Thyroid gland (tissue), 4 donors: Measurements from ENCODE around the gene JUP.

ENCODE experiments used
- CTCF ChIP-seq, 6 experiments: fragments of 200-600 bp in 3 of 6; fragments of 450-650 bp in 3 of 6; sonication (generic) in 3 of 6; IDR thresholded peaks; one replicate each; pipeline ENCODE4 v1.5.1; 2016 to 2019; ENCODE audit warnings: antibody characterized with exemption in 6 of 6, mild to moderate bottlenecking in 2 of 6, inconsistent platforms in 1 of 6, moderate library complexity in 1 of 6
- POLR2A ChIP-seq, 2 donors: fragments of 450-650 bp; IDR thresholded peaks; one replicate each; pipeline ENCODE4 v1.6.1; 2017; ENCODE audit warnings: antibody characterized with exemption in 2 of 2, mild to moderate bottlenecking in 2 of 2, moderate library complexity in 1 of 2

DNA sequence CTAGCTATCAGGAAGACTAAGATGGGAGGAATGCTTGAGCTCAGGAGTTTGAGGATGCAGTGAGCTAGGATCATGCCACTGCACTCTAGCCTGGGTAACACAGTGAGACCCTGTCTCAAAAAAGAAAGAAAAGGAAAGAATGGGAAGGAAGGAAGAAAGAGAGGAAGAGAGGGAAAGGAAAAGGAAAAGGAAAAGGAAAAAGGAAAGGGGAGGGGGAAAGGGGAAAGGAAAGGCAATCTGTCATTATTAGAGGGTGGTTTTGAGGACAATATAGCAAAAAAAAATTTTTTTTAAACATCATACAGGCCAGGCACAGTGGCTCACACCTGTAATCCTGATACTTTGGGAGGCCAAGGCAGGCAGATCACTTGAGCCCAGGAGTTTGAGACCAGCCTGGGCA, 20.4 kb downstream of the JUP start:
- TF ChIP-seq POLR2A (IDR thresholded peaks at IDR 0.05): no peak
- TF ChIP-seq CTCF (IDR thresholded peaks at IDR 0.05): no peak
